Measurements from ENCODE around the gene CISTR.

CISTR gene

DNA sequence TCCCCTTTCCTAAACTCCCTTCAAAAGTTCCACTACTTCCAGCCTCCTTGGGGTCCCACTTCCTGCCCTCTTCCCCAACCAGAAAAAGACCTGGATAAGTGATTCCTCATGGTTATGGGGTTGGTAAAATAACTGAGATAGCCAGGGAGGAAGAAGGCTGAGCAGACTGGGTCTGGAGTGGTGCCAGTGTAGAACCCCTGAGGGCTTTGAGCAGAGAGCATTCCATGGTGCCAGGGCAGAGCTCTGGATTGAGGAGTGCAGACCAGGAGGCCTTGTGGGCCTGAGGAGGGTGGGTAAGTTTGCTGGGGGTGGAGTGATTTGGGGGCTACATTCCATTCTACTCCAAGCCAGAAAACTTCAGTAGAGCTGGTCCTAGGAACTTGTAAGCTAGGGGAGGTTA lies 9.5 kb upstream of the CISTR start:
- no peak for DNase-seq

DNA sequence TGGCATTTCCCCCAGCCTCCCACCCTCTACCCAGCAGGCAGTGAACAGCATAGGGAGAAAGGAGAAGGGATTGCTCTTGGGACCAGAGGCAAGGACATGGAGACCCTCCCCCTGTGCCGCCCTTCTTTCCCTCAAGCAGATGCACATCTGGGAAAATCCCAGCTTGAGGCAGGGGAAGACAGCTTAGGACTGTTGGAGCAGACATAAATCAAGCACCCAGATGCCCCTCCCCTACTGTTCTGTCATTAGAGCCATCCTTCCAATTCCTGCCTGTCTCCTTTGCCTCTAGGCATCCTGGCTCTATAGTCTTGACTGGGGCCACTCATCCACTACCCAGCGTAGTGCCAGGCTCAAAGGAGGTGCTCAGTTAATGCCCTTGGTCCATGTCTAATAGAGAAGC lies 7.5 kb upstream of the CISTR start:
- no peak for DNase-seq

DNA sequence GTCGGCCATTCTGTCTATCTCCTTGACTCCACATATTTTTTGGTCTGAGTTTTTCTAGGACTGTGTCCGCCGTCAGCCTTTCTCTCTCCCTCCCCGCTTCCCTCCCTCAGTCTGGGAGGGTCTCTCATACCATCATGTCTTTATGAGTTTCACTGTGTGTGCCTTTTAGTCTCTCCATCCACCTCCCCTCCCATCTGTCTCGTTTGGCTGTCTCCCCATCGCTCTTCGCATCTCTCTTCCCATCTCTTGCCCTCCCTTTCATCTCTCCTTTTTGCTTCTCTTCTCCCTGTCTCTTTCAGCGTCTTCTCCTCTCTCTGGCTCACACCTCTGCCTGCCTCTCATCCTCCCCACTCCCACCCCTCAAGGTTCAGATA lies 6.9 kb upstream of the CISTR start:
- no peak for DNase-seq

DNA sequence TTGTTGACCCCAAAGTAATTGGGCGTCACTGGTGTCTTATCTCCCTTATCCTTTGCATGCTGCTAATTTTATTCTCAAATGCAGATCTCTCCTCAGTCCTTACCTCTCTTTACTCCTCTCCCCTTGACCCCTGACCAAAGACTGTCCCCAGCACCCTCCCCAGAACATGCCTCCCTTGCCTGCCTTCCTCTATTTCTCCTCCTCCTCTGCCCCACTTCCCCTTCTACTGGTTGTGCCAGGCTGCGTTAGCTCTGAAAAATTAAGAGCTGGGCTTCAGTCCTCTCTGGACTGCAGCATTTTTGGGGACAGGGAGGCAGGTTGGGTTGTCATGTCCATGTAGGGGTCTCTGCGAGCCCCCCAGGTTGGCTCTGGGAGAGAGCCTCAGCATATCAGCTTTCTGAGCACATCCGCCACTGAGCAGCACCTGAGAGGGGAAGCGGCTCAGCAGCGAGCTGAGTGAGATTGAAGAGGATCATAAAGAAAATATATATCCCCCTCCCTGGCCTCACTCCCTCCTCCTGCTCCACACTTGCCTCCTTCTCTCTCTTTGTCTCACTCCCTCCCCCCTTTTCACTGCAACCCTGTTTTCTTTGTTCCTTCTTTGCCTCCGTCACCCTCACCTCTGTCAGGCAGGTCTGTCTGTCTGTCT lies 6.4 kb upstream of the CISTR start:
- DNase-seq, result no peak

DNA sequence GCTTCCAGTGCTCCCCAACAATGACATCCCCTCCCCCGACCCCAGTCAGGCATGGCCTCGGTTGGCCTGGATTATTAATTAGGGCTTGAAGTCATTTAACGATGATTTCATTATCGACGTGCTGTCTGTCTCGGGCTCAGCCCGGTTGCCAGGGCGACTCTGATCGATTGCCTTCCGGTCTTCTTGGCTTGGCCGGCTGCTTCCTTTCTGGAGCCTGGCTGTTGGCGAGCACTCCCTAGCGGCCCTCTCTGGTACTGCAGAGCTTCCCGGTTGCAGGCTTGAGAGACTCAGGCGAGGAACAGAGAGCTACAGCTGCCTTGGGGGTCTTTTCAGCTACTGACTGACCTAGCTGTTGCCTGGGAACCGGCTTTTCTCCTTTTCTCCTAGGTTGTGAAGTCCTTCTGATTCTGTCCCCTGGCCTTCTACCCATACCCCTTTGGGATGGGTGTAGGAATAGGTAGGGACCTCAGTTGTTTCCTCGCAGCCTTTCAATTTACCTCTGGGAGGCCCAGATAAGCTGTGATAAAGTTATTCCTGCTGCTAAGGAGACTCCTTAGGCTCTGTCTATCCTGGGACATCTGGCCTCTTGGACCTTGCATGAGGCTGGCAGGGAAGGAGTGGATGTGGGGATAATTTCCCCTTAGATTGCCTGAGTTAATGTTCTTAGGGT lies 5.5 kb upstream of the CISTR start:
- DNase-seq, result peak; percentile 35 to 65

DNA sequence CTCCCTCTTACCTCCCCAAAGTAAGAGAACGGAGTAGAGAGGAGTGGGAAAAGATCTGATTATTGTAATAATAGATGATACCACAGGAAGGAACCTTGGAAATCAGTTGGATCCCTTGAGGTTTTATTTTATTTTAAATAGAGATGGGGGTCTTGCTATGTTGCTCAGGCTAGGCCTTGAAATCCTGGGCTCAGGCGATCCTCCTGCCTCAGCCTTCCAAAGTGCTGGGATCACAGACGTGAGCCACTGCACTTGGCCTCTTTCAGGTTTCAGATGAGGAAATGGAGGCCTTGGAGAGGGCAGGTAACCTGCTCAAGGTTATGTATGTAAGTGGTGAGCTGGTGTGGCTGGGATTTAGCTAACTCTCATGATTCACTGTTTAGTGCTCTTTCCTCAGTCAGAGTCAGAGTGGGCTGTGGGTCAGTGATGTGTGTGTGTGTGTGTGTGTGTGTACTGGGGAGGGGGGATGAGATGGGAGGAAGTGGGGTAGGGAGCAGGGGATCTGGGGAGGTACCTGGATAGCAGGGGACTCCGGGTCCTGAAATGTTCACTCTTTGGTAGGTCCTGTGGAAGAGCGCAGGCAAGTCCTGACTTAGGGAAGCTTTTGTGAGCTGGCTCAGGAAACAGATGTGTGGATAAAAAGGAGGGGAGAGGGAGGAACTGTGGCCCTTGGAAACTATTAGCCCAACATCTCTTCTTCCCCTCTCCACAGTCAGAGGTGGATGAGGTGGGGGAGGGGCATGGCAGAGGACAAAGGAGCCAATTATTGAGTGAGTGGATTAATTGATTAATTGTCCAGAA lies 4.7 kb upstream of the CISTR start:
- no peak for DNase-seq

DNA sequence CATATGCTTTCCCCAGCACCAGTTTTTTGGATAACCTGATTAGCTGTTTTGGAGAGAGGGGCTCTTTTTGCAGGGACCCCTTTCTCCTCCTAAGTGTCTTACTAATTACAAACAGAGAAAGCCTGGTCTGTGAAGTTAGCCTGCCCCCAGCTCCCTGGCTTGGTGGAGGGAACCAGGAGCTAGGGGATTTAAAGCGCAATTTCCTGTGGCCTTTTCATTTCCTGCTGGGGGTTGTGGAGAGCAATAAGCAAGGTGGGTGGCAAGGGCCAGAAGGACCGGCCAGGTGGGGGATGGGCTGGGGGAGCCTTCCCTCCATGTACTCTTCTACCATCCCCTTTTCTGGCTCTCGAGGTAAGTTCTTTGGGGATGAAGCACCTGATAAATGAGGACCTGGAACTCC lies 4.1 kb upstream of the CISTR start:
- DNase-seq, result no peak

DNA sequence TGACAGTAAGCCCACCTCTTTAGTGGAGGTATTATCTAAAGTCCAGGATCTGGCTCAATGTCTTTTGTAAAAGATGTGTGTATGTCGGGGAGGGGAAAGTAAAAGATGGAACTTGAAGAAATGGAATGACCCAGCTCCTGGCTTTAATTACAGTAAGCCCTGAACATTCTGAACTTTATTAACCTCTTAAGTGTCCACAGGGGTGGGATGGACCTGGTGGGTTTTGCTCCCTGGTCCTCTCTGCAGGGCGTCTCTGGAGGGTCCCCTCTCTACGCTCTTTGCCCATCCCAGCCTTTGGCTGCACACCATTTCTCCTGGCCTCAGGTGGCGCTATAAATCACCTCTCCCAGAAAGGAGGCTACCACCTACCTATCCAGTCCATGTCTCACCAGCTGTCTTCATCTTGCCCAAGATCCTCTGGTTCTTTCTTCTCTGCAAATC lies 3.7 kb upstream of the CISTR start:
- no peak for DNase-seq

DNA sequence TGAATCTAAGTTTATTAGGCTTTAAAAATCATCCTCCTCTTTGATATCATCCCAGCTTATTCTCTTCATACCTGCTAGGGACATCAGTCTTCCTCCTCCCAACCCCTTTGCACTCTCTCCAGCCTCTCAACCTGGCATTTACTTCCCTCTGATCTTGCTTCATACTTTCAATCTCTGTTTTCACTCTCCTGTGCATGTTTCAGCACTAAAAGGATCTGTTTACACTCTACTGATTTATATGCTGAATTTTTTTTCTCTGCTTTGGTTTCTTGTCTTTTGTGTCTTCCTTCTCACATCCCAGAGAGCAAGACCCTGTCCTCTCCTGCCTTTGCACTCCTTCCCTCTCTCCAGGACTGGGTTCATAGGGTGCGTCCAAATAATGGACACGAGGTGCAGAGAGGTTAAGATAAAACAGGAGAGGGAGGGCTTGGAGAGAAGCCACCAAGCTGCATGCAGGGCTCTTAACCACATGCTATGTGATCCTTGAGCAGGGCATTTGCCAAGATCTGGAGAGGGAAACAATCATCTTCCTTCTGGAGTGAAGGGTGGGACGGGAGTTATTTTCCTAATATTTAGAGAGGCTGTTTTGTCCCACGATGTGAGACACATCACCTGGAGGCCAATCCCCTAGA lies 3.0 kb upstream of the CISTR start:
- DNase-seq, result no peak

DNA sequence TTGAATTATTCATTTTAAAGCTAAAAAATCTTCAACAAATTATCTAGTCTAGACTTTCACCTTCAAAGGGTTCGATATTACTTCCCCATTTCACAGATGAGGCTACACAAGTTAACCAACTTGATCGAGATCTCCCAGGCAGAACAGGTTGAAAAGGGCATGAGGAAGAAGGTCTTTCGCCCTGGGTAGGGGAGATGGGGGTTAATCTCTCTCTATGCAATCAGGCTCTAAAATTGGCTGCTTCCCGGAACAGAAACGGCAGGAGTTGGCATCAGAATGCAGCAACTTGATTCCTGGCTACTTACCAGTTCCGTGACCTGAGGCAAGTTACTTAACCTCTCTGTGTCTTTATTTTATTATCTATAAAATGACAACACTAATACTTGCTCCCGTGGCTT lies 2.4 kb upstream of the CISTR start:
- DNase-seq, result no peak

DNA sequence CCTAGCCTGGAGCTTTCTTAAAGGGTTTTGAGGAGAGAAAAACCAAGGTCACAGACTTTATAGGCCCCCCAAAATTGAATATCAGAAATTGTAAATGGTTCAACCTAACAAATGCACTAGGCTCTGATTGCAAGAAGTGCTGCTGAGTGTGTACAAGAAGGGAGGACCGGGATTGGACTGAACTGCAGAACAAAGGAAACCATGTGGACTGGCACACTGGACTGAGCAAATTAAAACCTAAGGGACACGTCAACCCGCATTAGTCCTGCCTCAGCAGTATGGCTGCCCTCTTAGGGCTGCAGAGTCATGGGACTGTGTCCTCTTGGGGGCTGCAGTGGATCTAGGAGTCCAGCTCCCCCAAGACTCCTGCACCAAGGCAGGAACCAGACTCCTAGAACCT lies 842 bp upstream of the CISTR start:
- DNase-seq, result no peak

DNA sequence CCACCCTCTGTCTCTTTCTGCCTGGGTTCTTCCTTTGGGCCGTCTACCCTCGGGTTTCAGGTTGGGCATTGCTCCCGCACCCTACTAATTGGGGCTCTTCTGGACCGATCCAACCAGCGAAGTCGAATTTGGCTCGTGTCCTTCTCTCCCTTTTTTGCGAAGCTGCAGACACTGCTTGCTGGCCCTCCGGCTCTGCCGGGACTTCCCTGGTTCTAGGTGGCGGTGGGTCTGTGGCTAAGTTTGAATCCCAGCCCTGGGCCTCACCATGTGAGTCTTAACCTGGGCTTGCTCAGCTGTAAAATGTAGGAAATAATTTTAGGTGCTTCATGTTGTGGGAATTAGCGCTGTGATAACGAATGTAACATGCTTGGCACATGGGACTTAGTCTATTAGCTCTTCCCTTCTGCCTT lies 418 bp upstream of the CISTR start:
- no peak for DNase-seq

DNA sequence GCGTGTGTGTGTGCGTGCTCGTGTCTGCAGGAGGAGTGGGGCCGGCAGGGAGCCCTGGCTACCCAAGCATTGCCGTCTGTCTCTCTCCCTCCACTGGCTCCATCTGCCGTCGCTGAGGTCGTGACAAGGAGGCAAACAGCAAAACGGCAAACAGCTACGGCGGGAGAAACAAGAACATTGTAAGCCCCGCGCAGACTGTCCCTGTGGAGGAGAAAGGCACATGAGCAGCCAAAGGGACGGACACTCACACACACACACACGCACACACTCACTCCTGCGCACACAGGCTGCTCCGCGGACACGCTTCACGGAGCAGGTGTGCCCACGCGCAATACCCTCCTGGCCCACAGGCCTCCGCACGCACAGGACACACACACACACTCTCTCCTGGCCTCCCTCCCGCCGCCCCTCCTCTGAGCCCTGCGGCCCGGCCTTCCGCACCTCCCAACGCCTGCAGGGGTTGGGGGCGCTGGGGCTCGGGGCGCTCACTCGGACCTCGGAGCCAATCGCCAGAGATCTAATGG lies 905 bp downstream of the CISTR start:
- DNase-seq, result no peak

DNA sequence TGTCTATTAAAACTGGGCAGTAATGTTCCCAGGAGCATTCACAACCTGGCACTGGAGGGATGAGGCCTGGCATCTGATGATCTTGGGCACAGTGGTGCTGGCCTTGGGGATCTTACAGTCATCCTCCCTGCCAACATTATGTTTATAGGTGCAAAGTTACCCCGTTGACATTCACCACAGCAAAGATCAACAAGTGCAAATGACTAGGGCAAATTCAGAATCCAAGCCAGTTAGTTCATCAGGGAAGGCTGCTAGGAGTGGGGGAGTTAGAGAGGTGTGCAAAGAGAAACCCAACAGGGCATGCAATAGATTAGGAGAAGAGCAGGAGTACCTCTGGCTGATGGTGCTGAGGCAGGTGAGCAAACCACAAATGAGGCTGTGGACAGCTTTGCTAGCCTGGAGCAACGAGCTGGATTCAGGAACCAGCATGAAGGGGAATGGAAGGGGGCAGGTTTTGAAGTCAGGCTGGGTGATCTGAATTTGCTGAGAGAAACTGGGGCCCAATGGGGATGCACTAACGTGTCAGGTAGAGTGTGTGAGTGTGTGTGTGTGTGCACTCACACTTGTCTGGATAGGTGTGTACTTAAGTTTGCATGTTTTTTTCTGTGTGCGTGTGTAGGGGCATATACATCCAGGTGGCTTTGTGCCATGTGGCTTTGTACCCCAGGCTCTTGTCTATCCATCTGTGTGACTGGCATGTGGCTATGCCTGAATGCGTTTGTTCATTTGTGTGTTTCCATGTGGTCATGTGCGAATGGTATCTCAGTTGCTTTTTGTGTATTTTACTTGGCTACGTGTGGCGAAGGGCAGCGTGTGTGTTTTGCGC lies 1.6 kb downstream of the CISTR start:
- DNase-seq, result no peak

DNA sequence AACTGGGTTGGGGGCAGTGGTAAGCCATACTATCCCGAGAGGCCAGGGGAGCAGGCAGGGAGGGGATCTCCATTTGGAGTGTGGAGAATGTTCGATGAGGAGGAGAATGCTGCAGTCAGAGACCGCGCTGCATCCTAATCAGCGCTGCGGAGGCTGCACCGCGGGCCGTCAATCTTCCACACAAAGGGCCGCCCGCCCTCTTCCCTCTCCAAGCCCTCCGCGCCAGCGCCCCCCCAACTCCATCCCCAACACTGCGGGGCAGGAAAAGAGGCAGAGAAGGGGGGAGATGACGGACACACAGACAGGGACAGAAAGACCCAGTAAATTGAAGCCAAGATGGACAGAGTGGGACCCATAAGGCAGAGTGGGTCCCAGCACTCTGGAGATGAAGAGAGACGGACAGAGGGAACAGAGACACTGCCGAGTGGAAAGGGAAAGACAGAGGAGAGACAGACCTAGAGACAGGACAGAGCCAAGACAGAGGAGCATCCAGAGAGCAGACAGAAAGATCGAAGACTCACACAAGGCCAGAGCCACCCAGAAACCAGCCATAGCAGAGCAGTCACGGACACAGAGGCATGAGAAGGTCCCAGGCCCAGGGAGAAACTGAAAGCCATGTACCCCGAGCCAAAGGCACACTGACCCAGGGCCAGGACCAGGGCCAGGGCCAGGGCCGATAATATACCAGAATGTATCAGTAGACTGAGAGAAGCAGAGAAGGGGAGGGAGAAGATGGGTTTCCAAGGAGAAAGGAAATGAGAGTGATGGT lies 3.5 kb downstream of the CISTR start:
- no peak for DNase-seq

DNA sequence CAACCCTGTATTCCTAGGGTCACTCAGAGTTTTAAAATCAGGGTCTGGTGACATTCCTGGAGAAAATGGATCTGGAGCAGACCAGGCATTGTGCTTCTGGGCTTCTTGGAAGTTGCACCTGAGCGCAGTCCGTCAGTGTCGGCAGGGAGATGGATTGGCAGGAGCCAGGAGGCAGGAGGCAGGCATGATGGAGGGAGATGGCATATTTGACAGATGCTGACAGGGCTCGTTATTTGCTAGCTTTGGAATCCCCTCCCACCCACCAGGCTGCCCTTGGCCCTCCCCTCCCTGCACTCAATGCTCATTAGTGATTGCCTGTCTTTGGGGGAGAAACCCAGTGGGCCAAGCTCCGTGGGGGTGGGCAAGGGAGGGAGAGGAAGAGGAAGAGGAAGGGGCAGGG lies 4.7 kb downstream of the CISTR start:
- no peak for DNase-seq

DNA sequence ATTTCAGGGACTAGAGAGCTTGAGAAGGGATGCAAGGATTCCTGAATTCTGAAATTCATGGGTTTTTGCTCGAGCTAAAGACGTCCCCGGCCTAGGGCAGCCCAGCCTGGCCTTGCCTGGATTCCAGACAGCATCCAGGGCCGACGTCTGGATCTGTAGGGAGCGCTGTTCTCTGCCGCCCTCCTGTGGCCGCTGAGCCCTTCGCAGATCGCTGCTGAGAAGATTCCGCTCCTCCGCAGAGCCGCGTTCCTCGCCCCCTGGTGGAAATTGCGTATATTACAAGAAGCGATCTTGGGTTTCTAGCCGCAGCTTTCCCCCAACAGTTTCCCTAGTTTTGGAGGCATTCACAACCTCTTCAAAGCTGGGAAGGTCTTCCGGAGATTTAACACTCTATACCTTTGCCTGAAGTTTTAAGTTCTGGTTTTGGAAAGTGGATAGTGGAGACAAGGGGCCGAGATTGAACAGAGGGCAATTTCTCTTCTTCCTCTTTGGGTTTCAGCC lies 5.1 kb downstream of the CISTR start:
- DNase-seq, result peak; percentile 88 to 94

DNA sequence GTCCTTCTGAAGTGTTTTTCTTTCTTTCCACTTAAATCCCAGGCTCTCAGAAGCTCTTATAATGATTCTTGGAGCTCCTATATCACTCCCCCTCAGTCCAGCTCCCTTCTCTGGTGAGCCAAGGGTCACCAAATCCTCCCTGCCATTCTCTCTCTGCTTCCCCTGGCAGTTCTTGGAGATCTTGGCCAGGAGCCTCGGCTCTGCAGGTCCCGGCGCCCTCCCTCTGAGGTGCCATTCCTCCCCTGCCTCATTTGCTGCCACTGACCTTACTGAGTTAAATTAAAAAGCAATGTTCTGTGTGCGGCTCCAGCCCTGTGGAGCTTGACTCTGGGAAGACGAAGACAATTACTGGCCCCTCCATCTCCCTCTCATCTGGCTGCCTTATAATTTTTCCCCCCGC lies 7.0 kb downstream of the CISTR start:
- DNase-seq, result no peak

DNA sequence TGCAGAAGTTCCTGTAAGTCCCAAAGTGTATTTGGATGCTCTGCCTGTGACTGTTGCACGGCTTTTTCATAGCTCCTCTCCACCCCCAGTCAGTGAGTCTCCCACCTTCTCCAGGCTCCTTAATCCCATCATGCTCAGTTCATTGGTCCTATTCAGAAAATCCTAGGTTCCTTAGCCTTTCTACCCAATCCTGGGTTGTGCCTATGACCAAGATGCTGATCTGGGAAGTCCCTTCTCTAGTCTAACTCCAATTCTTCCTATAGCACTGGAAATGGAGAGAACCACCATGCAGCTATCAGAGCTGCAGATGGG lies 7.7 kb downstream of the CISTR start:
- no peak for DNase-seq

DNA sequence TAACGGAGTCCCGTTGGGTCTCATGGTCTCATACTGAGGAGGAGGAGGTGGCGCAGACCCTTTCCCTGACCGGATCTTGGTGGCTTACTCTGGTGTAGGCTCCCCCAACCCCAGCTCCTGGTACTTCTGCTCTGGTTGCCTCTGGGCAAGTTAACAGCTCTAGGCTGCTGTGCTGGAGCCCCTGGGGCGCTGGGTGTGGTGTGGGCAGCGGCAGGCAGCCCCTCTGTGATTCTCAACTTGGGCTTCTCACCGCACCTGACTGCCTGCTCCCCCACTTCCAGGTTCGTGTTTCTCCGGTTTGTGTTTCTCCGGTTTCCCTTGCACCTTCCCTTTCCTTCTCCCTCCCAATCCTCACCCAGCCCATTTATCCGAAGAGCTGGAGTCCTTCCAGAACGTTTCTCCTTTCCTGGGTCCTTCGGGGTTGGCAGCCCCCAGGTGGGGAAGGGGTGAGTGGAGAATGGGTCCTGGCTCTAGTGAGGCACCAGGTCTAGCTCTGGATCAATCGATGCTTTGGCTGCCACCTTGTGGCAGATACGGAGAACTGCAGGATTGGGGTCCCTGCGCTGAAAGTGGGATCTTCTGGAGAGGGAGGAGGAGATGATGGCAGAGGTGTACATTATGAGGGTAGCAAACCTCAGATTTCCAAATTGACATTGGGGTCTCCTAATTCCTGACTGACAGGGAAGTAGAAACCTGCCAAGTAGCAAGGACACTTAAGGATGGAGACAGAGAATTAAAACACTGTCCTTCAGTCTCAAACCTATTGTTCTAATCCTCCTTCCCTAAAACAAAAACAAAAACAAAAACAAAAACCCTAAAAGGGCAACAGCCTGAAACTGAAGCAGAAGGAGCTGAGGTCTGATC lies 8.3 kb downstream of the CISTR start:
- DNase-seq, result peak; percentile 32 to 45

DNA sequence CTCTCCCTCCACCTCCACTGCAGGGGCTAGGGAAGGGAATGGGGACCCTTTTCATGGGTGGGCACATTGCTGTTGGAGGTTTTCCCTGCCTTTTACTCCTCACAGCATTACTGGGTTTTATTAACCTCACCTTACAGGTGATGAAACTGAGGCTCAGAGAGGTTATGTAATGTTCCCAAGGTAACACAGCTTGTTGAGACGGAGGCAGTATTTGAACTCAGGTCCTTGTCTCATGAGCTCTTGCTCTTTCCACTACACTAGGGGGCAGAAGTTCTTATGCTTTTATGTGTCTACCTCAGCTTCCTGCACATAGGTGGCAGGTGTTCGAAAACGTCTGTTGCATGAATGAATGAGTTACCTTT lies 11.7 kb downstream of the CISTR start:
- no peak for DNase-seq
